Frontal cortex (tissue), 4 donors: Measurements from ENCODE around the gene TMEM129. TPM values are rescaled to one million over a fixed set of nuclear protein-coding genes. Genes with fewer than 3 reads are reported as not detected.
"Not testable (repeated sequence)": the region's sequence is repeated elsewhere in the genome, so short reads cannot be mapped to it uniquely, and the experiment has no call there.

Source experiments
- DNase-seq, 2 donors: peaks; one replicate each; pipeline ENCODE4 v3.0.0; 2012; ENCODE audit warnings: low spot score in 2 of 2
- FAIRE-seq: peaks from 2 replicates; lab custom pipeline; 2012; peaks lifted over from hg19 to GRCh38; lab: Jason Lieb, UNC
- small RNA-seq: library from RNA; depleted of rRNA; stranded (forward); fragments of <200 nt; gene quantifications from one replicate; pipeline ENCODE3, GENCODE V24; 2014
- total RNA-seq: library from RNA; depleted of rRNA; stranded (reverse); fragments of >200 nt; gene quantifications from one replicate; pipeline ENCODE4 v1.2.3, GENCODE V29; 2014
- donor health status: control.
- donor health status: control.
- donor health status: control.

The TMEM129 gene
- total RNA-seq, 1 donor from 2014 or later, result 13.5 TPM

GRCh38 chr4:1676605-1677525 is 44.3 kb downstream of the TMEM129 start:
- FAIRE-seq (no peak), DNase-seq (no peak)

GRCh38 chr4:1675802-1676137 is 45.4 kb downstream of the TMEM129 start:
- DNase-seq, result no peak
- FAIRE-seq, result no peak

GRCh38 chr4:1675136-1675801 is 45.9 kb downstream of the TMEM129 start:
- no peak for DNase-seq
- no peak for FAIRE-seq

- peak in 1 of 2 donors; percentile 52 for DNase-seq
Observed at GRCh38 chr4:1674682-1675081, 46.4 kb downstream of the TMEM129 start.

GRCh38 chr4:1673671-1674070 is 47.5 kb downstream of the TMEM129 start:
- FAIRE-seq (no peak), DNase-seq (no peak)

More at GRCh38 chr4:1674682-1675081, 46.4 kb downstream of the TMEM129 start:
- FAIRE-seq, result no peak

- FAIRE-seq, DNase-seq: not testable (repeated sequence)
Observed at GRCh38 chr4:1671011-1671410, 50.1 kb downstream of the TMEM129 start.

- DNase-seq, result no peak
- no peak for FAIRE-seq
Observed at GRCh38 chr4:1670279-1670678, 50.8 kb downstream of the TMEM129 start.

- FAIRE-seq (no peak), DNase-seq (no peak)
Observed at GRCh38 chr4:1669850-1670249, 51.3 kb downstream of the TMEM129 start.

GRCh38 chr4:1669270-1669669 is 51.9 kb downstream of the TMEM129 start:
- no peak for FAIRE-seq
- no peak for DNase-seq

- FAIRE-seq (no peak), DNase-seq (no peak)
Observed at GRCh38 chr4:1668488-1668840, 52.7 kb downstream of the TMEM129 start.

GRCh38 chr4:1667273-1667672 is 53.9 kb downstream of the TMEM129 start:
- DNase-seq, result no peak
- FAIRE-seq, result no peak

GRCh38 chr4:1666391-1666790 is 54.7 kb downstream of the TMEM129 start:
- DNase-seq (no peak), FAIRE-seq (no peak)

Small RNA genes lying within 50 kb of the gene (small RNA-seq; reads per million reads assigned to genes)
- gene RF00019, result not detected

Other genes with a start within 250 kb of the TMEM129 start
- gene FAM53A, start 37.0 kb downstream of the TMEM129 start, total RNA-seq, result 0.82 TPM
- gene SLBP, start 9.0 kb downstream of the TMEM129 start, total RNA-seq, result 51.0 TPM
- 2.0 TPM for gene TACC3, start 198 bp upstream of the TMEM129 start, total RNA-seq
- gene FGFR3, start 72.0 kb upstream of the TMEM129 start, total RNA-seq, result 6.9 TPM
- 115 TPM for gene LETM1, start 134.8 kb upstream of the TMEM129 start, total RNA-seq
- 113 TPM for gene NSD2, start 150.1 kb upstream of the TMEM129 start, total RNA-seq